Stomach (tissue), 9 donors: Measurements from ENCODE around the gene TENM3. TPM values are rescaled to one million over a fixed set of nuclear protein-coding genes. Genes with fewer than 3 reads are reported as not detected.

Experiments used
- DNase-seq, 2 donors: peaks; one replicate each; pipeline versions ENCODE4 v3.0.0 to v3.0.0-alpha.2; 2013 to 2019
- H3K27ac ChIP-seq, 5 donors: fragments of 200-600 bp in 4 of 5; sonication (generic) in 4 of 5; one replicate each; pipeline ENCODE4 v1.5.1; 2013 to 2019; ENCODE audit warnings: mild to moderate bottlenecking in 1 of 5, moderate library complexity in 1 of 5
- H3K27me3 ChIP-seq, 3 donors: fragments of 200-600 bp; sonication (generic); one replicate each; pipeline ENCODE4 v1.5.1; 2017 to 2019; ENCODE audit warnings: mixed run types in 1 of 3
- H3K36me3 ChIP-seq, 4 donors: fragments of 200-600 bp; sonication (generic); 1 replicate in 3 of 4; 2 replicates in 1 of 4; pipeline ENCODE4 v1.5.1; 2016 to 2019
- H3K4me1 ChIP-seq, 4 donors: fragments of 200-600 bp; sonication (generic); one replicate each; pipeline ENCODE4 v1.5.1; 2016 to 2019
- H3K4me3 ChIP-seq, 4 donors: fragments of 200-600 bp; sonication (generic) in 3 of 4; one replicate each; pipeline ENCODE4 v1.5.1; 2016 to 2019; ENCODE audit warnings: mild to moderate bottlenecking in 1 of 4
- H3K9me3 ChIP-seq, 4 donors: fragments of 200-600 bp; sonication (generic); one replicate each; pipeline ENCODE4 v1.5.1; 2016 to 2019
- CTCF ChIP-seq, 7 experiments: fragments of 450-650 bp in 4 of 7; fragments of 200-600 bp in 3 of 7; sonication (generic) in 3 of 7; IDR thresholded peaks; one replicate each; pipeline ENCODE4 v1.5.1; 2016 to 2019; ENCODE audit warnings: antibody characterized with exemption in 7 of 7, control low read depth in 2 of 7, mild to moderate bottlenecking in 1 of 7
- EP300 ChIP-seq: sonication (generic); formaldehyde crosslinking; IDR thresholded peaks from one replicate; pipeline ENCODE4 v1.6.1; 2017; ENCODE audit warnings: antibody characterized with exemption
- POLR2A ChIP-seq, 4 donors: fragments of 450-650 bp; IDR thresholded peaks; one replicate each; pipeline ENCODE4 v1.6.1; 2016; ENCODE audit warnings: antibody characterized with exemption in 4 of 4, control low read depth in 2 of 4, mild to moderate bottlenecking in 1 of 4, moderate library complexity in 1 of 4
- POLR2AphosphoS5 ChIP-seq, 3 donors: sonication (generic); formaldehyde crosslinking; IDR thresholded peaks; one replicate each; pipeline ENCODE4 v1.6.1; 2016; ENCODE audit warnings: antibody characterized with exemption in 3 of 3
- WGBS, 5 donors: extraction: QIAGEN DNeasy Blood & Tissue Kit in 3 of 5; methylation state at CpG; one replicate each; pipeline versions ENCODE4 v1.1.5 to v1.1.7; 2013 to 2018; 5-methylcytosine and 5-hydroxymethylcytosine counted together
- intact Hi-C: fragments of 100-400 bp; cut with DNase I; formaldehyde crosslinking; loops from one replicate; pipeline ENCODE4 v1.15.1; 2023; ENCODE audit warnings: low total_unique reads
- polyA plus RNA-seq, 3 donors: library from polyadenylated mRNA; stranded (reverse); fragments of 200-250 nt; gene quantifications; one replicate each; pipeline ENCODE4 v1.2.3, GENCODE V29; 2013
- total RNA-seq, 5 donors: library from RNA; depleted of rRNA; stranded (reverse); fragments of >200 nt; gene quantifications; one replicate each; pipeline versions ENCODE4 v1.1.0 to v1.2.3, GENCODE V29; 2014 to 2016
- donor health status: healthy with polysubstance abuse.
- donor health status: Bipolar disorder and iron deficiency.
- donor health status: healthy.

Gene TENM3
- total and polyA plus RNA-seq, 8 donors, result under 0.01 to 8.3 (median 0.44) TPM

GRCh38 chr4:182807767-182808548 lies 564.8 kb downstream of the TENM3 start:
- WGBS, 5 donors, result 94 to 98% (median 96%) methylated on average over 35 to 45 of the region's 45 CpGs
- intact Hi-C loops, result loop anchor here (10.0 kb wide), 1 partner anchor 323 kb away; no protein-coding TSS in a partner anchor

GRCh38 chr4:182808673-182809416 lies 565.6 kb downstream of the TENM3 start:
- peak in 1 of 2 donors; percentile 65 for DNase-seq
- H3K4me3 ChIP-seq, result no peak overlapping the region
- peaks cover 0 to 13% (median 11%) of the 10 kb centered on the region in 4 donors for H3K4me1 ChIP-seq
- H3K36me3 ChIP-seq, result no peaks in the 10 kb centered on the region
- intact Hi-C loops, result loop anchor here (10.0 kb wide), 1 partner anchor 324 kb away; no protein-coding TSS in a partner anchor
- H3K27ac ChIP-seq, result no peak overlapping the region
- peaks cover 0 to 34% (median 6%) of the 10 kb centered on the region in 4 donors for H3K9me3 ChIP-seq
- TF ChIP-seq POLR2A (IDR thresholded peaks at IDR 0.05), result no peak
- TF ChIP-seq CTCF (IDR thresholded peaks at IDR 0.05), result no peak
- TF ChIP-seq POLR2AphosphoS5 (IDR thresholded peaks at IDR 0.05), result no peak
- TF ChIP-seq EP300, result no peak
- peaks cover 0 to 11% (median 0%) of the 10 kb centered on the region in 3 donors for H3K27me3 ChIP-seq
- 77 to 89% (median 83%) methylated on average over 24 to 25 of the region's 25 CpGs for WGBS, 5 donors

More at GRCh38 chr4:182807767-182808548, 564.8 kb downstream of the TENM3 start:
- no peak for TF ChIP-seq POLR2A (IDR thresholded peaks at IDR 0.05)
- TF ChIP-seq EP300, result no peak
- no peak for TF ChIP-seq CTCF (IDR thresholded peaks at IDR 0.05)
- no peak for TF ChIP-seq POLR2AphosphoS5 (IDR thresholded peaks at IDR 0.05)
- Histone ChIP-seq H3K9me3 (peaks cover 0 to 34% (median 6%) of the 10 kb centered on the region in 4 donors), H3K27ac (no peak overlapping the region), H3K4me3 (no peak overlapping the region), H3K27me3 (peaks cover 0 to 11% (median 0%) of the 10 kb centered on the region in 3 donors), H3K4me1 (peaks cover 0 to 13% (median 11%) of the 10 kb centered on the region in 4 donors), H3K36me3 (no peaks in the 10 kb centered on the region)
- no peak for DNase-seq

GRCh38 chr4:182809417-182810102 lies 566.4 kb downstream of the TENM3 start:
- Histone ChIP-seq H3K4me1 (peaks cover 0 to 13% (median 11%) of the 10 kb centered on the region in 4 donors), H3K9me3 (peaks cover 0 to 34% (median 6%) of the 10 kb centered on the region in 4 donors), H3K27ac (no peak overlapping the region), H3K4me3 (no peak overlapping the region), H3K36me3 (no peaks in the 10 kb centered on the region), H3K27me3 (peaks cover 0 to 11% (median 0%) of the 10 kb centered on the region in 3 donors)
- intact Hi-C loops, result loop anchor here (10.0 kb wide), 1 partner anchor 325 kb away; no protein-coding TSS in a partner anchor
- 43 to 82% (median 65%) methylated on average over 2 to 5 of the region's 5 CpGs for WGBS, 5 donors
- TF ChIP-seq POLR2AphosphoS5 (IDR thresholded peaks at IDR 0.05) (no peak), POLR2A (IDR thresholded peaks at IDR 0.05) (no peak), CTCF (IDR thresholded peaks at IDR 0.05) (peak in 2 of 7 experiments; percentile 6 to 8), EP300 (no peak)
- no peak for DNase-seq
